Stomach (tissue), 4 donors: ENCODE data around the gene TCIRG1.

ENCODE experiments used
- EP300 ChIP-seq: sonication (generic); formaldehyde crosslinking; IDR thresholded peaks from one replicate; pipeline ENCODE4 v1.6.1; 2017; ENCODE audit warnings: antibody characterized with exemption
- POLR2A ChIP-seq, 4 donors: fragments of 450-650 bp; IDR thresholded peaks; one replicate each; pipeline ENCODE4 v1.6.1; 2016; ENCODE audit warnings: antibody characterized with exemption in 4 of 4, control low read depth in 2 of 4, mild to moderate bottlenecking in 1 of 4, moderate library complexity in 1 of 4
- TF ChIP-seq, protein P1 (sequence below), 7 experiments: fragments of 450-650 bp in 4 of 7; fragments of 200-600 bp in 3 of 7; sonication (generic) in 3 of 7; IDR thresholded peaks; one replicate each; pipeline ENCODE4 v1.5.1; 2016 to 2019; ENCODE audit warnings: antibody characterized with exemption in 7 of 7, control low read depth in 2 of 7, mild to moderate bottlenecking in 1 of 7

DNA sequence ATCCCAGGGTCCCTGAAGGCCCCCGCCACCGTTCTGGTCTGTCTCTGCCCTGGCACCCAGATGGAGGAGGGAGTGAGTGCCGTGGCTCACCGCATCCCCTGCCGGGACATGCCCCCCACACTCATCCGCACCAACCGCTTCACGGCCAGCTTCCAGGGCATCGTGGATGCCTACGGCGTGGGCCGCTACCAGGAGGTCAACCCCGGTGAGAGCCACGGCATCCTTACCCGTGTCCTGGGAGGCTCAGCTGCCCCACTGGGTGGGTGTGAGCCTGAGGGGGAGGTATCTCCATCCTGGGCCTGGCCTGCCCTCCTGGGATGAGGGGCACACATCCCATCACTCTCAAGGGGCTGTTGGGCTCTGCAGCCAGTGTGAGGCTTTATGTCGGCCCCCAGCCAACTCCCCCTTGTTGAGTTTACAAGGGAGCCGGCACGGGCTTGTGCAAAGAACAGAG is 6.1 kb downstream of the TCIRG1 start:
- TF ChIP-seq, protein P1, sequence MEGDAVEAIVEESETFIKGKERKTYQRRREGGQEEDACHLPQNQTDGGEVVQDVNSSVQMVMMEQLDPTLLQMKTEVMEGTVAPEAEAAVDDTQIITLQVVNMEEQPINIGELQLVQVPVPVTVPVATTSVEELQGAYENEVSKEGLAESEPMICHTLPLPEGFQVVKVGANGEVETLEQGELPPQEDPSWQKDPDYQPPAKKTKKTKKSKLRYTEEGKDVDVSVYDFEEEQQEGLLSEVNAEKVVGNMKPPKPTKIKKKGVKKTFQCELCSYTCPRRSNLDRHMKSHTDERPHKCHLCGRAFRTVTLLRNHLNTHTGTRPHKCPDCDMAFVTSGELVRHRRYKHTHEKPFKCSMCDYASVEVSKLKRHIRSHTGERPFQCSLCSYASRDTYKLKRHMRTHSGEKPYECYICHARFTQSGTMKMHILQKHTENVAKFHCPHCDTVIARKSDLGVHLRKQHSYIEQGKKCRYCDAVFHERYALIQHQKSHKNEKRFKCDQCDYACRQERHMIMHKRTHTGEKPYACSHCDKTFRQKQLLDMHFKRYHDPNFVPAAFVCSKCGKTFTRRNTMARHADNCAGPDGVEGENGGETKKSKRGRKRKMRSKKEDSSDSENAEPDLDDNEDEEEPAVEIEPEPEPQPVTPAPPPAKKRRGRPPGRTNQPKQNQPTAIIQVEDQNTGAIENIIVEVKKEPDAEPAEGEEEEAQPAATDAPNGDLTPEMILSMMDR (IDR thresholded peaks at IDR 0.05), result no peak
- TF ChIP-seq POLR2A (IDR thresholded peaks at IDR 0.05), result no peak
- TF ChIP-seq EP300, result no peak
